NOMO-1 (cell line): ENCODE data around the gene ZNF431.
"Not testable (repeated sequence)": the region's sequence is repeated elsewhere in the genome, so short reads cannot be mapped to it uniquely, and the experiment has no call there.

Experiments
- DNase-seq, 2 experiments: peaks; one replicate each; lab custom pipeline; 2025; ENCODE audit not compliant: unreplicated experiment in 2 of 2; lab: John Stamatoyannopoulos, UW

ZNF431 gene

DNA sequence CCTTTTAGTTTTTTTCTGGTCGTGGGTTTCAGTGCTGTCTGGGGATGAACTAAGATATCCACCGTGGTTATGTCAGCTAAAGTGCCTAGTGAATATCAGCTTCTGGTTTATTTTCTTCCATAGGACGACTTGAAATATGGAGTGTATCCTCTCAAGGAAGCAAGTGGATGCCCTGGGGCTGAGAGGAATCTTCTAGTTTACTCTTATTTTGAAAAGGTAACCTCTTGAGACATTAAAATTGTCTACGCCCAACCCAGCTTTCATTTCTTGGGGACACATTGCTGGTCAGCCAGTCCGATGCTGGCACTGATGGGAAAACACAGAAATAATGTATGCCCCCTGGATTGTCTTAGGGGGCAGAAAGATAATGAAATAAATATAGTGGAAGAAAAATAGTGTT is 1.6 kb downstream of the ZNF431 start:
- no peak for DNase-seq

DNA sequence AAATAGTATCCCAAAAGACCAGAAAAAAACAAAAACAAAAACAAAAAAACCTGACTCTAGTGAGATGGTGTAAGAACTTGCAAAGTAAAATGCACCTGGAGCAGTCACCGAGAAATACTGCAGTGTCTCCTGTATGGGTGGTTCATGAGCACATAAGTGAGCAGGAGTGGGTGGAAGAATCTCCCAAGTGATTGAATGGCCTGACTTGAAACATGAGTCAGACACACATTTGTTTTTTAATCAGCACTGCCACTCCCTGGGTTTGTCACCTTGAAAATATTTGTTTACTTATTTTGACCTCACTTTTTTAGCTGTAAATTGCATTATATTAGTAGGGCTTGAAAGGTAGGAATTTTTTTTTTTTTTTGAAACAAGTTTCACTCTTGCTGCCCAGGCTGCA is 2.0 kb downstream of the ZNF431 start:
- DNase-seq: no peak

DNA sequence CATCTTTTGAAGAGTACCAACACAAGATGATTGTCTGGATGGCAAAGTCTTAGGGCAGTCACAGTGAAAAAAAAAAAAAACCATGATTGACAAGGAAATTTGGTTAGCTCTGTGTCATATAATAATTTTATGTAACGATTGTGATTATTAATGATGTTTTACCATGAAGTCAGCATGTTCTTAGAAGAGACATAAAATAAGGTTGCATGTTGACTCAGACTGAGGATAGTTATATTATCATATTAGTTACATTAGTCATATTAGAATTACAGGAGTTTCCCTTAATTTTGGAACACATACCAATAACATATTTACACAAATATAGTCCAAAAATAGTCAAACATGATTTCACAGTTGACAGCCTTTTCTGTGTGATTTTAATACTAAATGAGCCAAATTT is 5.7 kb downstream of the ZNF431 start:
- no peak for DNase-seq

DNA sequence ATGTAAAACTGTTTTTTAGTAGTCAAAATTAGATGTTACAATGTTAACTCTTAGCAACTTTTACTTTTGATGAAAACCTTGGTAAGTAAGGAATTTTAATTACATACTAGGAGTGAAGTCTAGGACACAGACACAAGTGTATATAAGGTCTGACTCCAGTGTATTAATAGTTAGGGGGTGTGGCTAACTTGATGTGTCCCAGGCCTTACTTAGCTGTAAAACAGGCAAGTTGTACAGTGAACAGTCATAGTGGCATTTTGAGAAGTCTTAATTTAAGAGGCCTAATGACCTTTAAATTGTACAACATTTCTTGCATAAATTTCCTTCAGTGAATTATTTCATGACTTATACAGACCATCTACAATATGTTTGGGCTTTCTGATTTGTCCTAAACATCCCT is 6.8 kb downstream of the ZNF431 start:
- no peak for DNase-seq

DNA sequence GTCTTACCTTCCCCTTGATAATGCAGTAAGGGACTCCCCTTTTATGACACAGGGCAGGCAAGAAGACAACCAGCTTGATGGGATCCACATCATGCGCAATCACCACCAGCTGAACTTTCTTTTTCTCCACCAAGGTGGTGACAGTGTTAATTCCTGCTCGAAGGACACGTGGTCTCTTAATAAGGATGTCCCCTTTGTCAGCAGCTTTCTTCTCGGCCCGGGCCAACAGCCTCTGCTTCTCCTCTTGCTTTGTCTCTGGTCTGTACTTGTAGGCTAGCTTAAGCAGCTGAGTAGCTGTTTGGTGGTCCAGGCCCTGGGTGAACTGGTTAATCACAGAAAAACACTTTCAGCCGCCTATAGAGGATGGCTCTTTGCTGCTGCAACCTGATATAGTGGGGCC is 8.0 kb downstream of the ZNF431 start:
- no peak for DNase-seq

DNA sequence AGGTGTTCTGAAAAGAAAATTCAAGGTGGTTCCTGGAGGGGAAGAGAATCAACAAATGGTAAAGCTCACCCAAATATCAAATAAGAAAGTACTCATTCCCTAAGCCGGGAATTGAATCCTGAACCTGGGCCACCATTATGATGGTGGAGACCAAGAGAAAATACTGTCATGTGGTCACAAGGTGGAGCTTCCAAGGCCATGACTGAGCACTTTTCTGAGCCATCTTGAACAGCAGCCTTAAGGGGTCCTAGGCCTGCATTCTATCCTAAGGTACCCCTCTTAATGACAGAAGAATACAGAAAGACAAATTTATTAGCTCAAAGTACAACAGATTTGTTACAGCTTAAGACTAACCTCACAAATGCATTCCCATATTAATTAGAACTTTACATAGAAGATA is 9.6 kb downstream of the ZNF431 start:
- DNase-seq: no peak

DNA sequence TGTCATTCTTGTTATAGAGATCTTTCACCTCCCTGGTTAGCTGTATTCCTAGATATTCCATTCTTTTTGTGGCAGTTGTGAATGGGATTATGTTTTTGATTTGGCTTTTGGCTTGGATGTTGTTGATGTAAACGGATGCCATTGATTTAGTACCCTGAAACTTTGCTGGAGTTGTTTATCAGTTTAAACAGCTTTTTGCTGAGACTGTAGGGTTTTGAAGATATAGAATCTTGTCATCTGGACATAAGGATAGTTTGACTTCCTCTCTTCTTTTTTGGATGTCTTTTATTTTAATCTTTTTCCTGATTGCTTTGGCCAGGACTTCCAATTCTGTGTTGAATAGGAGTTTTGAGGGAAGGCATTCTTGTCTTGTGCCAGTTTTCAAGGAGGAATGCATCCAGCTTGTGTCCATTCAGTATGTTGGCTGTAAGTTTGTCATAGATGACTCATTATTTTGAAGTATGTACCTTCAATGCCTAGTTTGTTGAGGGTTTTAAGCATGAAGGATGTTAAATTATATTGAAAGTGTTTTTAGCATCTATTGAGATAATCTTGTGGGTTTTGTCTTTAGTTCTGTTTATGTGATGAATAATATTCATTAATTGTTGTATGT is 16.8 kb downstream of the ZNF431 start:
- DNase-seq: no peak

DNA sequence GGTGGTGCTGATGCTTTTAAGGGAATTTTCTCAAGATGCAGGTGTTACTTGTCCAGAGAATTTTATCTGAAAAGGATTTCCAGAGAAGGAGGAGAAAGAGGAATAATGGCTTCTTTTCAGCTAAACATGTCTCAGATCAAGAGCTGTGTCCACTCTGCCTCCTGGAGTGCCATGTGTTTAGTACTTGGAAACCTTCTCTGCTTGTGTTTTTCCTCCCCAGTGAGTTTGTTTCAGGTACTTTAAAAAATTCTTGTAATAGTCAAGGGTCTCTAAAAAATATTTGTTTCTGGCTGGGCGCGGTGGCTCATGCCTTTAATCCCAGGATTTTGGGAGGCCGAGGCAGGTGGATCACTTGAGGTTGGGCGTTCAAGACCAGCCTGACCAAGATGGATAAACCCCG is 22.7 kb downstream of the ZNF431 start:
- DNase-seq: no peak

DNA sequence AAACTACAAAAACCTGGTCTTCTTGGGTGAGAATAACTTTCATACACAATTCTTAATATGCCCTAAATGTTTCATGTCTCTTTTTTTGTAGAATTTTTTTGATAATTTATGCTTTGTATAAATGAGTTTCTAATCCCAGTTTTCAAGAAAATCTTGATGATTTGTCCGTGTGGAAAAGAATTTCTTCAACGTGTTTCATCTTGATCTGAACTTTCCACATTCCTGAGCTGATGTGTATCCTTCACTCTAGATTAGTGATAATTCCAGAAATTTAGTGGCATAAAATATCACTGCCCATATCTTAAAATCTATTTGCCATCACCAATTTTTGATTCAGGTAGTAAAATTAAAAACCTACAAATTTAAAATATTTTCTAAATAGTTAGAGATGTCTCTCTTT is 24.6 kb downstream of the ZNF431 start:
- DNase-seq: no peak

DNA sequence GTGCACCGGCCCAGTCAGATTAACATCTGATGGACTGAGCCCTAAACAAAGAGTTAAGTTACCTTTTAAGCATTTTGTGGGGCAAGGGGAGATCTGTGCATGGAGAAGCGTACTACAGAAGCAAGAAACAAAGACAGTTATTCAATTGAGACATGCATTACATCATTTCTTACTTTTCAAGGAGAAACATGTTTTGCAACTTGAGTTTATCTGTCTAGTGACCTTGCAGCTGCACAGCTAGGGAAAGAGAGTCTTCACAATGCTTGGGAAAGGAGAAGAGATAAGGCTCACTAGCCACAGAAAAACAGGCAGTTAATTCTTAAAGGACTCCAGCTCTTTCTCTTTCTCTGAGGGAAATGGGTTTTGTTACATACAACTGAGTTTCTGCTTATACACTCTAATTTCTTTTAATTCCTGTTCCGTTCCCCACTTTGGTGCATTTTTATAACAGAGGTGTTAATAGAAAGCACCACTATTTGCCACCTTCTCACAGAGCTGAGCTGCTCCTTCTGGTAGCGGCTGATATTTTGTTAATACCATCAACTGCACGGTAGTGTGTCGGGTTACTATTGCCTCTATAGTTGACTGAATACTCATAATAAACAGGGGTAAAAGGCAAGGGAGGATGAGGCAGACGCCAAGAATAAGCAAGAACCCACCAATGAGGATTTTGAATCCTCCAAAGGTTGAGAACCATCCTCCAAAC is 55.9 kb downstream of the ZNF431 start:
- no peak for DNase-seq

DNA sequence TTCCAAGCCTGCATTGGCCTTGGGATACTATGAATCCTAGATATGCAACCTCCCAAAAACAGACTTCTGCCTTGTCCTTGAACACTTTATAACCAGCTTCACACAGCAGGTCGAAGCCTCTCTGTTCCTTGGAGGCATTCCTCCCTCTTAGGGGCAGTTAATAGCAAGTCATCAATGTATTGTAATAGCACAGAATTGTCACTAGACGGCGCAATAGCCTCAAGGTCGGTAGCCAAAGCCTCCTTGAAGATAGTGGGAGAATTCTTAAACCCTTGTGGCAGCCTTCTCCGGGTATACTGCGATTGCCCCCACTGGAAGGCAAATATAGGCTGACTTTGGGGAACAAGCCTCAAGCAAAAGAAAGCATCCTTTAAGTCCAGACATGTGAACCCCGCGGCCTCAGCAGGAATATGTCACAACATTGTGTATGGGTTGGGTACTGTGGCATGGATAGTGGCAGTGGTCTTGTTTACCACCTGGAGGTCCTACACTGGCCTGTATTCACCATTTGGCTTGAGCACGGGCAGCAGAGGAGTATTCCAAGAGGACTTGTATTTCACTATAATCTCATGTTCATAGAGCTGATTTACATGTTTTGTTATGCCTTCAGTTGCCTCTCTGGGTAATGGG is 61.1 kb downstream of the ZNF431 start:
- peak; percentile 26 to 35 for DNase-seq

DNA sequence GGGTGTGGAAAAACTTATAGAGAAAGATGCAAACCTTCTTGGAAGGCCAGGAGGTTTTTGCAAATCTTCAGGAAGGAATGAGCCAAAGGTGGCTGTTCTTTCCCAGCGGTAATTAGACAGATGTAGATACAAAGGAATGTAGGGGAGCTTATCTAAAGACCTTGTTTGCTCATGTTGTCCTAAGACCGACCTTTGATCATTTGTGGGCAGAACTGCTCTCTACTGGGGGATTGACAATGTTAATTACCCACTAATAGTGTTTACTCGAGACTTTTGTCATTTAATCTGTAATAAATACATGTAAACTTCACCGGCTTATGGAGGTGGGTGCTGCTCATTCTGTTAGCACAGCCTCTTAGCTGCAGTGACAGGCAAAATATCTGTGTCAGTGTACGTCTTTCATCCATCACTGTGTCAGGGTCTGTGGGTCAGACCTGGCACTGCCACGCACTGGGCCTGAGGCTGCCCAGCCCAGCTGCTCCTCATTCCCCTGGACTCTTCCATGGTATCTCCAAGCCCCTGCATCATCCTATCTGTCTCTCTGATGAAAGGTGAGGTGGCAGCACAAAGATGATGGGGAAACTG is 68.3 kb downstream of the ZNF431 start:
- no peak for DNase-seq

DNA sequence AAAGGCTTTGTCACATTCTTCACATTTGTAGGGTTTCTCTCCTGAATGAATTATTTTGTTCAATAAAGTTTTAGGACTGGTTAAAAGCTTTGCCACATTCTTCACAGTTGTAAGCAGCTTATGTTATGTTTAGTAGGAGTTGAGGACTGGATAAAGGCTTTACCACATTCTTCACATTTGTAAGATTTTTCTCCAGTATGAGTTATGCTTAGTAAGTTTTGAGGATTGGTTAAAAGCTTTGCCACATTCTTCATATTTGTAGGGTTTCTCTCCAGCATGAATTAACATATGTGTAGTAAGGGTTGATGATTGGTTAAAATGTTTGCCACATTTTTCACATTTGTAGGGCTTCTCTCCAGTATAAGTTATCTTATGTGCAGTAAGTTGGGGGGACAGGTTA is 79.9 kb downstream of the ZNF431 start:
- DNase-seq: no peak

DNA sequence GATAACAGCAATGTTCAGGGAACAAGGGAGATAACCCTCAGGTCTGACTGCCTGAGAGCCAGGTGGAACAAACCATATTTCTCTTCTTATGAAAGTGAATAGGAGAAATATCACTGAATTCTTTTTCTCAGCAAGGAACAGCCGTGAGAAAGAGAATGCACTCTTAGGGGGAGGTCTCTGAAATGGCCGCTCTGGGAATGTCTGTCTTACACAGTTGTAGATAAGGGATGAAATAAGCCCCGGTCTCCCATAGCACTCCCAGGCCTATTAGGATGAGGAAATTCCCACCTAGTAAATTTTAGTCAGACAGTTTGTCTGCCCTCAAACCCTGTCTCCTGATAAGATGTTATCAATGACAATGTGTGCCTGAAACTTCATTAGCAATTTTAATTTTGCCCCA is 88.1 kb downstream of the ZNF431 start:
- DNase-seq: not testable (repeated sequence)

DNA sequence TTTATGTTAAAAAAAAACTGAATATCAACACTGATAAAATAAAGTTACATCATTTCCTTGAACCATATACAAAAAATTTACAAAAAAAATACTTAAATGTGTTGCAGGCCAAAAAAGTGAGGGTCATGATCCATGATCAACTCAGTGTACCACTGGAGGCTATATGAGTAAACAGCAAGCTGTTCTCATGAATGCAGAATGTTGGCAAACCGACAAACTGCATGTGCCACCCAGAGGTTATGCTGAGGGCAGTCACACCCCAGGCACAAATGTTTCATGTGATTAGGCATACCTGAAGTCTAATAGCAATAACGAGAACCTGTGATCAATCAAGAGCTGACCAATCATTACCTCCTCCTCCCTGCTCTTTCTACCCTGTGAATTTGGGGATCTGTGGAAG is 91.9 kb downstream of the ZNF431 start:
- no peak for DNase-seq

DNA sequence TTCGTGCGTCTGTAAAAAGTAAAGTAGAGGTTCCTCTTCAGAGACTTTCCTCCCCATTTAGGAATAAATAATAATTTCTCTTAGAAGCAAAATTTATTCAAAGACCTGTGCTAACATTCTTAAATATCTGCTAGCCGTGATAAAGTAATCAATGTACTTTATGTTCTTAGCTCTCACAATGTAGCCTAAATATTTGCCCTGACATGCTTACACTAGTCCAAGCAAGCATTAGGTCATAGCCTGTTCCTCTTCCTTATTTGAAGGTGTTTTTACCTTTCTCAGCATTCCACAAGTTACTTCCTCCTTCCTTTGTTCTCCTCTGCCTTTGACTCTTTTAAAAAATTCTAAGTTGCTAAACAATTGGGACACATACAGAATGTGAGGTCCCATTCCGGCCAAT is 94.9 kb downstream of the ZNF431 start:
- not testable (repeated sequence) for DNase-seq

DNA sequence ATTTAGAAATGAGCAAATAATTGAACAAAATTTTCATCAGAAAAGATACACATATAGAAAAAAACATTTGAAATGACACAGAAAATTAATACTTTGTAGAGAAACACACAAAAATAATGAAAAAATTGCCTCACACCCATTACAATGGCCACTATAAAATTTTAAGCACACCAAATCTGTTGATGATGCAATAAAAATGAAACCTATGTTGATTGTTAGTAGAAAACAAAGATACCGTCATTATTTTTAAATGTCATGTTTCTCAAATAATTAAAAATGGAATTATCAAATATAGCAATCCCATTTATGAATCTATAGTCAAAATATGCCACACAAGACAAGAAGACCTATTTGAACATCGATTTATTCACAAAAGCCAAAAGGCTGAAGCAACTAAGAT is 96.8 kb downstream of the ZNF431 start:
- no peak for DNase-seq
